CD8-positive, alpha-beta memory T cell (primary cell): ENCODE data around the gene SNCA. TPM values are rescaled to one million over a fixed set of nuclear protein-coding genes. Genes with fewer than 3 reads are reported as not detected.

Source experiments
- CTCF ChIA-PET: fragments of 350-600 bp; sonication (Branson Sonifier 250); formaldehyde crosslinking; loops from one replicate; lab custom pipeline; 2021; ENCODE audit warnings: antibody characterized with exemption; lab: Charles Lee
- POLR2A ChIA-PET: fragments of 350-600 bp; sonication (Branson Sonifier 250); formaldehyde crosslinking; loops from one replicate; lab custom pipeline; 2021; ENCODE audit warnings: antibody characterized with exemption; lab: Charles Lee
- DNase-seq, 5 donors: peaks; one replicate each; pipeline versions ENCODE4 v3.0.0 to v3.0.0-alpha.2; 2020 to 2022; ENCODE audit warnings: mixed read lengths in 1 of 5
- H3K27ac ChIP-seq: one replicate; pipeline ENCODE4 v1.7.0; 2013; ENCODE audit warnings: low read depth, mild to moderate bottlenecking, low read length, moderate library complexity
- H3K27me3 ChIP-seq: 2 replicates; pipeline ENCODE4 v1.7.0; 2013; ENCODE audit warnings: low read length, mild to moderate bottlenecking; ENCODE audit not compliant: insufficient read depth, poor library complexity, severe bottlenecking
- H3K36me3 ChIP-seq: 2 replicates; pipeline ENCODE4 v1.7.0; 2013; ENCODE audit warnings: mild to moderate bottlenecking, low read length, moderate library complexity; ENCODE audit not compliant: insufficient read depth
- H3K4me1 ChIP-seq: 2 replicates; pipeline ENCODE4 v1.7.0; 2013; ENCODE audit warnings: mild to moderate bottlenecking, low read length, moderate library complexity; ENCODE audit not compliant: insufficient read depth
- H3K4me3 ChIP-seq: 2 replicates; pipeline ENCODE4 v1.7.0; 2013; ENCODE audit warnings: mild to moderate bottlenecking, low read length
- H3K9me3 ChIP-seq: 2 replicates; pipeline ENCODE4 v1.7.0; 2013; ENCODE audit warnings: mild to moderate bottlenecking, low read length
- H3K27ac Mint-ChIP-seq, 8 donors: one replicate each; pipeline ENCODE4 v1.8.0; 2020 to 2021; ENCODE audit warnings: mixed read lengths in 8 of 8, mild to moderate bottlenecking in 6 of 8, inconsistent platforms in 3 of 8, moderate library complexity in 3 of 8
- H3K27me3 Mint-ChIP-seq, 2 donors: one replicate each; pipeline ENCODE4 v1.8.0; 2020 to 2021; ENCODE audit warnings: mixed read lengths in 2 of 2, mild to moderate bottlenecking in 1 of 2, moderate library complexity in 1 of 2
- H3K36me3 Mint-ChIP-seq, 3 donors: one replicate each; pipeline ENCODE4 v1.8.0; 2020 to 2021; ENCODE audit warnings: mixed read lengths in 3 of 3, inconsistent platforms in 1 of 3, mild to moderate bottlenecking in 1 of 3
- H3K4me1 Mint-ChIP-seq, 3 donors: one replicate each; pipeline ENCODE4 v1.8.0; 2020 to 2021; ENCODE audit warnings: mixed read lengths in 3 of 3, inconsistent platforms in 1 of 3, mild to moderate bottlenecking in 1 of 3
- H3K4me3 Mint-ChIP-seq, 7 donors: one replicate each; pipeline ENCODE4 v1.8.0; 2020 to 2021; ENCODE audit warnings: mixed read lengths in 7 of 7, mild to moderate bottlenecking in 6 of 7, moderate library complexity in 4 of 7, inconsistent platforms in 2 of 7
- H3K9me3 Mint-ChIP-seq, 5 donors: one replicate each; pipeline ENCODE4 v1.8.0; 2020 to 2022; ENCODE audit warnings: mixed read lengths in 5 of 5, mild to moderate bottlenecking in 3 of 5, moderate library complexity in 2 of 5, inconsistent platforms in 1 of 5
- polyA plus RNA-seq: library from polyadenylated mRNA; unstranded; fragments of 300-500 nt; fragmentation: Illumina TruSeq; gene quantifications from one replicate; pipeline ENCODE4 v1.2.3, GENCODE V29; 2021
- total RNA-seq, 2 experiments: library from RNA; stranded (reverse); gene quantifications; one replicate each; pipeline ENCODE4 v1.2.3, GENCODE V29; 2021

Gene SNCA
- total RNA-seq (under 1 TPM; 0.42 to 0.44 TPM), polyA plus RNA-seq (0.41 TPM)

- no peak within 1 kb of the TSS for H3K27ac ChIP-seq
- H3K4me1 ChIP-seq = peaks cover 7% of the 10 kb centered on the region
- Mint-ChIP-seq H3K36me3 (no peaks in the 10 kb centered on the region), H3K27ac (peak within 1 kb of the TSS in 2 of 8 donors; percentile 54 to 83), H3K4me1 (peaks cover 12 to 31% (median 16%) of the 10 kb centered on the region in 3 donors), H3K27me3 (peaks cover 40 to 78% of the 10 kb centered on the region in 2 donors), H3K9me3 (no peaks in the 10 kb centered on the region), H3K4me3 (peak within 1 kb of the TSS; percentile 64 to 80 (median 73))
- ChIA-PET CTCF (no interaction called here), POLR2A (no interaction called here)
- peak within 1 kb of the TSS; percentile 33 for H3K4me3 ChIP-seq
- no peaks in the 10 kb centered on the region for H3K9me3 ChIP-seq
- no peaks in the 10 kb centered on the region for H3K36me3 ChIP-seq
- H3K27me3 ChIP-seq = peaks cover 23% of the 10 kb centered on the region
- DNase-seq = no peak
These were observed at the start of gene SNCA for GRCh38 chr4:89836897-89837384. Gene SNCA, minus strand, starts transcription at chr4:89837161. Its CDS starts 1,494 bp downstream, at chr4:89835667.

GRCh38 chr4:89879215-89879614 lies 42.3 kb upstream of the SNCA start:
- Histone ChIP-seq H3K9me3 (no peaks in the 10 kb centered on the region), H3K36me3 (no peaks in the 10 kb centered on the region), H3K27ac (no peak overlapping the region), H3K4me3 (no peak overlapping the region), H3K27me3 (no peaks in the 10 kb centered on the region), H3K4me1 (no peaks in the 10 kb centered on the region)
- Mint-ChIP-seq H3K36me3 (no peaks in the 10 kb centered on the region), H3K4me1 (peaks cover 0 to 1% (median 0%) of the 10 kb centered on the region in 3 donors), H3K27ac (no peak overlapping the region), H3K27me3 (peaks cover 5 to 23% of the 10 kb centered on the region in 2 donors), H3K4me3 (no peak overlapping the region), H3K9me3 (peaks cover 0 to 2% (median 0%) of the 10 kb centered on the region in 5 donors)
- ChIA-PET POLR2A (no interaction called here), CTCF (no interaction called here)
- DNase-seq = no peak

GRCh38 chr4:89878611-89879010 lies 41.6 kb upstream of the SNCA start:
- CTCF ChIA-PET = no interaction called here

GRCh38 chr4:89876548-89876947 lies 39.6 kb upstream of the SNCA start:
- H3K27ac Mint-ChIP-seq = no peak overlapping the region
- H3K4me1 Mint-ChIP-seq = peaks cover 0 to 1% (median 0%) of the 10 kb centered on the region in 3 donors
- DNase-seq = no peak
- Histone ChIP-seq H3K4me1 (no peaks in the 10 kb centered on the region), H3K36me3 (no peaks in the 10 kb centered on the region), H3K27me3 (no peaks in the 10 kb centered on the region), H3K4me3 (no peak overlapping the region), H3K27ac (no peak overlapping the region), H3K9me3 (no peaks in the 10 kb centered on the region)
- POLR2A ChIA-PET = no interaction called here
- CTCF ChIA-PET = no interaction called here
- no peaks in the 10 kb centered on the region for H3K36me3 Mint-ChIP-seq
- peaks cover 0 to 2% (median 0%) of the 10 kb centered on the region in 5 donors for H3K9me3 Mint-ChIP-seq
- no peak overlapping the region for H3K4me3 Mint-ChIP-seq
- peaks cover 5 to 16% of the 10 kb centered on the region in 2 donors for H3K27me3 Mint-ChIP-seq

More at GRCh38 chr4:89878611-89879010, 41.6 kb upstream of the SNCA start:
- H3K36me3 ChIP-seq = no peaks in the 10 kb centered on the region
- H3K9me3 ChIP-seq = no peaks in the 10 kb centered on the region
- DNase-seq = no peak
- H3K27ac ChIP-seq = no peak overlapping the region
- H3K36me3 Mint-ChIP-seq = no peaks in the 10 kb centered on the region
- no peaks in the 10 kb centered on the region for H3K4me1 ChIP-seq
- H3K4me3 Mint-ChIP-seq = no peak overlapping the region
- no peak overlapping the region for H3K4me3 ChIP-seq
- H3K27ac Mint-ChIP-seq = no peak overlapping the region
- H3K9me3 Mint-ChIP-seq = peaks cover 0 to 2% (median 0%) of the 10 kb centered on the region in 5 donors
- peaks cover 0 to 1% (median 0%) of the 10 kb centered on the region in 3 donors for H3K4me1 Mint-ChIP-seq
- POLR2A ChIA-PET = no interaction called here
- H3K27me3 Mint-ChIP-seq = peaks cover 5 to 23% of the 10 kb centered on the region in 2 donors
- no peaks in the 10 kb centered on the region for H3K27me3 ChIP-seq

DNA sequence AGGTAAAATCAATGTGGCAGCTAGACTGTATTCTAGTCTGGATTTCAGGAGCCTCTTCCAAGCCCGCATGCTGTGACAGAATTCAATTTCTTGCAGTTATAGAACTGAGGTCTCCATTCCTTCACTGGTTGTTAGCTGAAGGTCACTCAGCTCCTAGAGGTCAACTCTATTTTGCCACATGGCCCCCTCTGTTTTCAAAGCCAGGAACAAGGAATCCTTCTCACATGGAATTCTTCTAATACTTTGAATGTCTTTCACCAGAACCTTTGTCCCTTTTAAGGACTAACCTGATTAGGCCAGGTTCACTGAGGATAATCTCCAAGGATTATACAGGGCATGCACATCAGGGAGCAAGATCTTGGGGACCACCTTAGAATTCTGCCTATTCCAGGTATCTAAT lies 34.2 kb upstream of the SNCA start:
- Histone ChIP-seq H3K27ac (no peak overlapping the region), H3K9me3 (no peaks in the 10 kb centered on the region), H3K36me3 (no peaks in the 10 kb centered on the region), H3K4me3 (no peak overlapping the region), H3K27me3 (no peaks in the 10 kb centered on the region), H3K4me1 (no peaks in the 10 kb centered on the region)
- no peaks in the 10 kb centered on the region for H3K4me1 Mint-ChIP-seq
- no peak overlapping the region for H3K27ac Mint-ChIP-seq
- H3K4me3 Mint-ChIP-seq = no peak overlapping the region
- ChIA-PET CTCF (no interaction called here), POLR2A (no interaction called here)
- peaks cover 4 to 31% of the 10 kb centered on the region in 2 donors for H3K27me3 Mint-ChIP-seq
- H3K36me3 Mint-ChIP-seq = no peaks in the 10 kb centered on the region
- no peak for DNase-seq
- H3K9me3 Mint-ChIP-seq = peaks cover 0 to 2% (median 1%) of the 10 kb centered on the region in 5 donors

DNA sequence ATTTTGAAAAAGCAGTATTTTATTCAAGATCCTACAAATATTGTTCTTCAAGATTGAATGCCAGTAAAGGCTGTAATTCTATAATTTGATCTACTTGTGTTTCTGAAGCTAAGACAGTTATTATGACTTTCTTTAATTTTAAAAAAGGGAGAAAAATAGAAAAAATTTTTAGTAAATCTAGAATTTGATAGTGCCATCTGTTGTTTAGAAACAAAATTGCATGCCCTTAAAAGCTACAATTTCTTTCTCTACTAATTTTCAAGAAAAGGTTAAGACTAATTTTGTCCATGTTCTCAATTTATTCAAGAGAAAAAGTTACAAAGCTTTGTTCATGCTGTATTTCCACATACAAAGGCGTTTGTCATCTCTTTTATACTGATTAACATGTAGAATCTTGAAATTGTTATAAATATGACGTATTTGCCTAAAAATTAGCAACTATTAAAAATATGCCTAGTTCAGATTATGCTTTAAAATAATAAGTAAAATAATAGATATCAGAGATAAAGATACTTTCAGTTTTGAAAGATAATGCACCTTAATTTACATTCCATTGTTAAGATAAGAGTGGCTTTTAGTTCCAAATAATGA lies 32.1 kb upstream of the SNCA start:
- no peak overlapping the region for H3K27ac Mint-ChIP-seq
- no peaks in the 10 kb centered on the region for H3K36me3 Mint-ChIP-seq

DNA sequence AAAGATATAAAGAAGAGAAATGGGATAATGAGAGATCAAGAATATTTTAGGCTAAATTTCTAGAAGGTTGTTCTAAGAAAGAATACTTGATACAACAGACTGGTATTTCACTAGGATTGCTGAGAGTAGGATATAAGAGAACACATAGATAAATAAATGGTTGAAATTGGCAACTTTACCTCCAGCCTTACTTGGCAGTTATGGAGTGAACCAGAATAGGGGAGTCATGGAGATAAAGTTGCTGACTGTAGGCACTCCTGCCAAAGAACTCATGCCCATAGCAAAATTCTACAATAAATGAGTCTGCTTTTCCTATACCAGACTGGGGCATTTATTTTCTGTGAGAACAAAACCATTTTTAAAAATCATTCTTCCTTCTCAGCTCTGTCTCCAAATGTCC lies 31.3 kb upstream of the SNCA start:
- Mint-ChIP-seq H3K9me3 (peaks cover 0 to 9% (median 2%) of the 10 kb centered on the region in 5 donors), H3K27me3 (peaks cover 7 to 31% of the 10 kb centered on the region in 2 donors), H3K36me3 (no peaks in the 10 kb centered on the region), H3K4me1 (no peaks in the 10 kb centered on the region), H3K4me3 (no peak overlapping the region), H3K27ac (no peak overlapping the region)
- Histone ChIP-seq H3K9me3 (no peaks in the 10 kb centered on the region), H3K27ac (no peak overlapping the region), H3K27me3 (no peaks in the 10 kb centered on the region), H3K4me1 (no peaks in the 10 kb centered on the region), H3K4me3 (no peak overlapping the region), H3K36me3 (no peaks in the 10 kb centered on the region)
- ChIA-PET POLR2A (no interaction called here), CTCF (no interaction called here)
- DNase-seq = no peak

More for the DNA sequence above, 32.1 kb upstream of the SNCA start:
- Histone ChIP-seq H3K36me3 (no peaks in the 10 kb centered on the region), H3K9me3 (no peaks in the 10 kb centered on the region), H3K27ac (no peak overlapping the region), H3K4me1 (no peaks in the 10 kb centered on the region), H3K27me3 (no peaks in the 10 kb centered on the region), H3K4me3 (no peak overlapping the region)
- CTCF ChIA-PET = no interaction called here
- DNase-seq = no peak
- Mint-ChIP-seq H3K4me3 (no peak overlapping the region), H3K9me3 (peaks cover 0 to 9% (median 2%) of the 10 kb centered on the region in 5 donors), H3K4me1 (no peaks in the 10 kb centered on the region), H3K27me3 (peaks cover 7 to 31% of the 10 kb centered on the region in 2 donors)
- POLR2A ChIA-PET = no interaction called here

DNA sequence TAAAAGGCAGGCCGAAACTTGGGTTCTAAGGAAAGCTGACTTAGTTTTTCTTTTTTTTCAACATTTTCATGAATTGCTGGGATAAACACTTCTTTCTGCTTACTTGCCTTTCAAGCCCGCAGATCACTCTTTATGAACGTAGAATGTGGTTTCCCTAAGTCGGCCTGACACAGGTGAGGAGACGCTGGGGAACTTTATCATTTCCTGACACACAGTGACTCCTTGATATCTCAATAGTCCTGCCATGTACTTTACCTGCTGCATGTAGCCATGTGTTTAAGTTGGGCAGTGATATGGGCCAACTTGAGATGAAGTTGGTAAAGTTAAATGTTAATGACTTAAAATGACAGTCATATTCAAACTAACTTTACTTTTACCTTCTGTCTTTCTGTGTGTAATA lies 26.6 kb upstream of the SNCA start:
- POLR2A ChIA-PET = no interaction called here
- no peak overlapping the region for H3K4me3 Mint-ChIP-seq
- H3K27ac Mint-ChIP-seq = no peak overlapping the region
- Histone ChIP-seq H3K9me3 (no peaks in the 10 kb centered on the region), H3K27ac (no peak overlapping the region), H3K36me3 (no peaks in the 10 kb centered on the region), H3K4me3 (no peak overlapping the region), H3K4me1 (no peaks in the 10 kb centered on the region), H3K27me3 (no peaks in the 10 kb centered on the region)
- peaks cover 9 to 26% of the 10 kb centered on the region in 2 donors for H3K27me3 Mint-ChIP-seq
- H3K9me3 Mint-ChIP-seq = peaks cover 0 to 9% (median 2%) of the 10 kb centered on the region in 5 donors
- no peak for DNase-seq
- H3K4me1 Mint-ChIP-seq = no peaks in the 10 kb centered on the region
- no peaks in the 10 kb centered on the region for H3K36me3 Mint-ChIP-seq
- CTCF ChIA-PET = no interaction called here
